Head of caudate nucleus (tissue), 42 donors: ENCODE results near the gene STBD1.

Experiments
- DNase-seq, 42 donors: peaks; one replicate each; pipeline versions ENCODE4 v3.0.0 to v3.0.0-alpha.2; 2020 to 2021; ENCODE audit warnings: mixed read lengths in 7 of 42
- intact Hi-C: fragments of 100-400 bp; cut with DNase I; formaldehyde crosslinking; loops from one replicate; pipeline ENCODE4 v1.15.0; 2022

Gene STBD1

DNA sequence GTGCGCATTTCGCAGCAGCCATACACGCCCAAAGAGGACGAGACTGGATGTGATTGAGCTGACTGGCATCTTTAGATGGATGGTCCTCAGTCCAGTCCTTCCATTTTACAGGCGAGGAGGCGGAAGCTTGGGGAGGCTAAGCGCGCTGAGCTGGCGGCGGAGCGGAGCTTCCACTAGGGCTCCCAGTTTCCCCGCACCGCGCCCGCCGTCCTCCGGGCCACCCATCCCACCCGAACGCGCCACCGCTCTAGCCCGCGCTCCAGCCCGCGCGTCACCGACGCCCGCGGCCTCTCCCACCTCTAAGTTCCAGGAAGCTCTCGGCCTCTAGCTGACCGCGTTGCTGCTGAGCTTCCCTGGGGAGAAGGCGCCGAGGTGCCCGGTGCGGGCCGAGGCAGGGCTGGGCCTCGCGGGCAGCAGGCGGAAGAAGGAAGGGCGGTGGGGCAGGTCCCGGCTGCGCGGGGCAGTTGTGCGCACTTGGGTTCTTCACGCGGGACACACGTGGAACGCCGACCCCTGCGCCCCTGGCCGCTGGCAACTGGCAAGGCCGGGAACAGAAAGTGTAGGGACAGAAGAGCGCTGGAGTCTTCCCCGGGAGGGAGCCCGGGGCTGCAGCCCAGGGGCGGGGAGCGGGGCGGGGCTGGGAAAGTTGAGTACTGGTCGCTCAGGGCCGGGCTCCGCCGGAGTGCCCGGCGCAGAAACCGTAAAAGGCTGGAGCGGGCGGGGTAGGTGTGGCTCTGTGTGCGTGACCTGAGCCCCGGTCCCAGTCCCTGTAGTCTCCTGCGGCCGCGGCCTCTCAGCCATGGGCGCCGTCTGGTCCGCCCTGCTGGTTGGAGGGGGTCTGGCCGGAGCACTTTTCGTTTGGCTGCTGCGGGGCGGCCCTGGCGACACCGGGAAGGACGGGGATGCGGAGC lies at the start of gene STBD1:
TSS of gene STBD1 (plus strand) at position 763 of the 911 bp plus-strand sequence. CDS start at position 800, 37 bp downstream.
- peak in 38 of 42 donors; percentile 14 to 71 (median 34) for DNase-seq
- intact Hi-C loops, result no loop called here

DNA sequence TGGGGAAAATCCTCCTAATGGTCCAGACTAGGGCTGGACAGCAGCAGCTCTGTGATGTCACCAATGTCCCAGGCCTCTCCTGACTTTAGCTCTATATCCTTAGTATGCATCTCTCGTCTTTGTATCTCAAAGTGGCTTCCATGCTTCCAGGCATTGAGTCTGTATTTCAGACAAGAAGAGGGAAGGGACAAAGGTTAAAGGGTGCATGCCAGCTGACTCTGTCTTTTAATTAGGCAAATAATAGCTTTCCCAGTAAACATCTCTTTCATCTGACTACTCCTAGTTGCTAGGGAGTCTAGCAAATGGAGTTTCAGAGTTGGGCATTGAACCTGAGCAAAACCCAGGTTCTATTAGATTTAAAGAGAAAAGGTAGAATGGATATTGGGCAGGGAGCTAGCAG lies 49.6 kb upstream of the STBD1 start:
- intact Hi-C loops, result no loop called here
- DNase-seq, result no peak

GRCh38 chr4:76257824-76258223 lies 48.7 kb upstream of the STBD1 start:
- intact Hi-C loops, result no loop called here
- DNase-seq, result peak in 15 of 42 donors; percentile 5 to 62 (median 26)

DNA sequence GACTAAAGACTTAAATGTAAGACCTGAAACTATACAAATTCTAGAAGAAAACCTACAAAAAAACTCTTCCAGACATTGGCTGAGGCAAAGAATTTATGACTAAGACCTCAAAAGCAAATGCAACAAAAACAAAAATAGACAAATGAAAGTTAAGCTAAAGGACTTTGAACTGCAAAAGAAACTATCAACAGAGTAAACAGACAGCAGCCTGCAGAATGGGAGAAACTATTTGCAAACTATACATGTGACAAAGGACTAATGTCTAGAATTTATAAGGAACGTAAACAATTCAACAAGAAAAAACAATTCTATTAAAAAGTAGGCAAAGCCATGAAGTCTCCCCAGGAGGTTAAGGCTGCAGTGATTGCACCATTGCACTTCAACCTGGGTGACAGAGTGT lies 46.0 kb upstream of the STBD1 start:
- no peak for DNase-seq
- intact Hi-C loops, result no loop called here

DNA sequence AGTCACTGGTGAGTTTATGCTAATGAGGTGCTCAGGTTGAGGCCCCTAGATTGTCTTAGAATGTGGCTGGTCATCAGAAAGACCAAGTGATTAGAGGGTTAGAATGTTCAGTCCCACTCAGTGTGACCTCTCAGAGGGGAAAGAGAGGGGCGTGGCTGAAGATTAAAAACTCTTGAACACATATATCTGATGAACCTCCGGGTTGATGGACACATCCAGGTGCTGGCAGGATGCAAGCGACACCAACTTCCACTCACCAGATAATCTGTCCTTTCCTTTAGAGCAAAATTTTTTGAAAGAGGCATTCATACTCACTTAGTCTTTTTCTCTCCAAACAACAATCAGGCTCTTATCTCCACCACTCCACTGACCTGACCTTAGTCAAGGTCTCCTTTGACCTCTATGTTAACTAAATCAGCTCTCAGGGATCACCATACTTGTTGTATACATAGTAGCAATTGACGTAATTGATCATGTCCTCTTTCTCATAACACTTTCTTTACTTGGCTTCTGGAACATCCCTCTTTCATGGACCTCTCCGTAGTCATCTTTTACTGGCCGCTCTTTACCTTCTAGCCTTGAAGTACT lies 40.8 kb upstream of the STBD1 start:
- no peak for DNase-seq
- intact Hi-C loops, result no loop called here

DNA sequence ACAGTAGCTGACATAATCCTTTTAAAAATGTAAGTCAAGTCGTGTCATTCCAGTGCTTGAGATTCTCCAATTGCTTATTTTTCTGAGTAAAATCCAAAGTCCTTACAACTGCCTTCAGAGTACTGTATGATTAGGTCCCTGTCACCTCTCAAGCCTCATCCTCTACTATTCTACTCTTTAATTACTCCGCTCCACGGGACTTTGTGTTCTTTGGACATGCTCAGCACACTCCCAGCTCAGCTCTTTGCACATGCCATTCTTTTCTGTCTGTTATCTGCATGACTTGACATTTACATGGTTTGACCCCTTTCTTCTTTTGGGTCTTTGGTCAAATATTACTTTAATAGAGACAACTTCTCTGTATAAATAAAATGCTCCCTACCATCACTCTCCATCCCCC lies 39.9 kb upstream of the STBD1 start:
- intact Hi-C loops, result no loop called here
- DNase-seq, result no peak

DNA sequence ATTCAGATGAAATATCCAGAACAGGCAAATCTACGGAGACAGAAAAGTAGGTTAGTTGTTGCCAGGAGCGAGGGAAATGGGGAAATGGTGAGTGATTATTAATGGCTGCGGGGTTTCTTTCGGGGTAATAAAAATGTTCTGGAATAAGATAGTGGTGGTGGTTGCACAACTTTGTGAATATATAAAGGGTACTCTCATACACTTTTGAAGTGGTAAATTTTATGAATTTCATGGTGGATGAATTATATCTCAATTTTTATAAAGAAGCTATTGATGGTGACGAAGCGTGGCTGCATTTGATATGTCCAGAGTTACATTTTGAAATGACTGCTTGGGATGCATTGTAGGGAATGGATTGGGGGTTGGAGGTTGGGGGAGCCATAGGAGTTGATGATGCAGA lies 38.7 kb upstream of the STBD1 start:
- intact Hi-C loops, result no loop called here
- no peak for DNase-seq

GRCh38 chr4:76270244-76271175 lies 36.0 kb upstream of the STBD1 start:
- intact Hi-C loops, result no loop called here
- DNase-seq, result no peak

GRCh38 chr4:76271248-76271647 lies 35.3 kb upstream of the STBD1 start:
- intact Hi-C loops, result no loop called here
- no peak for DNase-seq

- intact Hi-C loops, result no loop called here
- no peak for DNase-seq
Measured at GRCh38 chr4:76272073-76272472, 34.5 kb upstream of the STBD1 start.

DNA sequence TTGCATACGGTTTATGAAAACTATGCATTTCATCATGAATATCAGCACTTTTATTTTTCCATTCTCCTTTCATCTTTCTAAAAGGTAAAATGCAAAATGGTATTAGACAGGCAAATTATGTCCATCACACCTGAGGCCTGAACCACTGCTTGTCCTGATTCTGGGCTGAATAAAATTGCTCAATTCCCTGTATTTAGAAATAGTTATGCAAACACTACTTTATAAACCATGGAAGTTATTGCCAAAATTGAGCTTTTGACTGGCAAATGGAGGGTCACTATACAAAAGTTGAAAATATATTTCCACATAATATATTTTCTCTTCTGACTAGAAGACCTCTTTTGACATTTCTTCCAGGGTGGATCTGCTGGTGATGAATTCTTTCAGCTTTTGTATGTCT lies 34.0 kb upstream of the STBD1 start:
- DNase-seq, result no peak
- intact Hi-C loops, result no loop called here

GRCh38 chr4:76272999-76273398 lies 33.5 kb upstream of the STBD1 start:
- intact Hi-C loops, result no loop called here
- no peak for DNase-seq

GRCh38 chr4:76275486-76276124 lies 30.9 kb upstream of the STBD1 start:
- no peak for DNase-seq

DNA sequence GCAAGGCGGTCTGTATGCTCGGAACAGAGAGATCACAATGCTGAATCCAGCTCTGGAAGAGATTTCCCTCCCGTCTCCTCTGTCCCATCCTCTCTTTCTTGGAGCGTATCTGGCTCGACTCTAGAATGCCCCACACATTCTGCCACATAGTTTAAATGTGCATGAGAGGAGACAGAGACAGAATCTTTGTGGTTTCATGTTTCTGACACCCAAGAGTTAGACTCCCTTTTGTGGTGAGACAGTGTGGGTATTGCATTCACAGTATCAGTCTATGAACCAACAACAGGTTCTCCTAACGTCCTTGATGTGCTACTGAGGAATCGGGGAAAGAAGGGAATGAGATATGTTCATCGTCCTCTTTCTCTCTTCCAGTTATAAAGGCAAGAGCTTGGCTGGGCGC lies 29.7 kb upstream of the STBD1 start:
- intact Hi-C loops, result no loop called here
- no peak for DNase-seq

More at GRCh38 chr4:76275486-76276124, 30.9 kb upstream of the STBD1 start:
- intact Hi-C loops, result no loop called here

DNA sequence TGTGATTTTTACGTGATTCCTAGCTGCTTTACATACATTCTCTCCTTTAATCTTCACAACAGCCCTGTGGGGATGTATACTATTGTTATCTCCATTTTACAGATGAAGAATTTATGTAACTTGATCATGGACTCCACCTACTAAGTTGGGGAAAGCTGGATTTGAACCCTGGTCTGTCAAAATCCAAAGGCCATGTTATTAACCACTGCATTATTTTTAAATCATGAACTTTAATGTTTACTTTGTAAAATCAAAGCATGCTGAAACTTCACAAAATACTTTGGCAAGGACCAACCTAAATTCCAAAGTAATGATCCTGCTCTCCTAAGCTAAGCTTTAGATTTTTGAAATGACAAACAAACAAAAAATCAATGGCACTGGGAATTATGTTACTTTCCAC lies 28.9 kb upstream of the STBD1 start:
- intact Hi-C loops, result no loop called here
- DNase-seq, result no peak

- no peak for DNase-seq
- intact Hi-C loops, result no loop called here
Measured at GRCh38 chr4:76278583-76278982, 27.9 kb upstream of the STBD1 start.

- DNase-seq, result peak in 3 of 42 donors; percentile 7 to 10 (median 8)
- intact Hi-C loops, result no loop called here
Measured at GRCh38 chr4:76279462-76279861, 27.1 kb upstream of the STBD1 start.

DNA sequence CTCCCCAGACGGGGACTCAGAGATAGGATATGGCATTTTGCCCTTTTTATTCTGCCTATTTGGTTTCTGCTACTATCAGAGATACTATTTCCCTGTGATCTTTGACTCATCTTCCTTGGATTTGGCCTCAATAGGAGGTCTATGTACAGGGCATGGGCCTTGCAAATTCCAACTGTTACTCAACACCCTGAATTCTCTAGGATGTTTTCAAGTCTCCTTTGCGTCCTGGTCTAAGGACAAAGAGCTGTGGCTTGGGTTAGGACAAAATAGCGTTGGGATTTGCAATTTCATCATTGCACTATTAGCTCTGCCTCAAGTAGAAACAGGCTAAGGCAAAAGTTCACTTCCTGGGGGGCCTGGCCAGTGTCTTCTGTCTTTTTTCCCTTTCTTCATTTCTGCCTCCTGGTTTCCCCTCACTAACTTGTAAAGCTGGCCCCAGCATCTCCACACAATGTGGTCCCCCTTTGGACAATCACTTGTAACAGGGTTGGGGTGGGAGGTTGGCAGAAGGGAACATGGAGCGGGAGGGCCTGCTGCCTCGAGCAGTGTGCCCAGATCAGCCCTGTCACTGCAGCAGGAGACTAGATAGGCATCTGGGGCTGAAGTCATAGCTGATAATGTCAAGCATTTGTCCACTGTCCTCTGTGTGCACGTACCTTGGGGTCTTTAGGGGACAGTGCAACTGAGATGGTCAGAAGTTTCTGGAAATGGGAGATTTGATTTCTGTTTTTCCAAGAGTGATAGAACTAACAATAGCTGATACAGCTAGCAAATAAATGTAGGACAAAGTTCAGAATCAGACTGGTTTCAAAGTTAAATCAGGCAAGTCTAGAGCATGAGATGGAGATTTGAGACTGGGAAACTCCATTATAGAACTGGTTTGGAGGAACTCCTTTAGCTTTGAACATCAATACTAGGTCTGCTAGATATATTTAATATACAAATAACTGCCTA lies 25.8 kb upstream of the STBD1 start:
- intact Hi-C loops, result no loop called here

More for the DNA sequence above, 25.8 kb upstream of the STBD1 start:
- no peak for DNase-seq
